GM21381 (cell line): ENCODE data around the gene THSD7A.
"Not testable (repeated sequence)": the region's sequence is repeated elsewhere in the genome, so short reads cannot be mapped to it uniquely, and the experiment has no call there.

Source experiments
- ATAC-seq: cut with Tn5 transposase; IDR thresholded peaks from one replicate; pipeline ENCODE4 v1.9.1; 2021; ENCODE audit warnings: mild to moderate bottlenecking, moderate library complexity; ENCODE audit not compliant: unreplicated experiment

Gene THSD7A

DNA sequence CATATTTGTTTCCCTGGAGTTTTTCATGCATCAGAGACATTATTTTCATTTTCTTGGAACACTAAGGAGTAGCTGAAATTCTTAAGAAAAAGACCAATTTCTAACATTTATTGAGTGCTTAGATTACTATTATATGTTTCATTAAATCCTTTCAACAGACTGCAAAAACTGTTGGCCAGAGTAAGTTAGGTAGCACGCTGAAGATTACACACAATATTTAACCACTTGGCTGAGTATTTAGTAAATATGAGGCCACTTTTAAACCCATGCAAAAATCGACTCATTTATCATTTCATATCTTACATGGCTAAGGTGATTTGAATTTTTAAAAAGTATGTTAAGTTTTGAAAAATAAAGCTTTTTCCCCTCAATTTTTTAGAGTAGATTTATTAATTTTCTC, 358.8 kb downstream of the THSD7A start:
- no peak for ATAC-seq

DNA sequence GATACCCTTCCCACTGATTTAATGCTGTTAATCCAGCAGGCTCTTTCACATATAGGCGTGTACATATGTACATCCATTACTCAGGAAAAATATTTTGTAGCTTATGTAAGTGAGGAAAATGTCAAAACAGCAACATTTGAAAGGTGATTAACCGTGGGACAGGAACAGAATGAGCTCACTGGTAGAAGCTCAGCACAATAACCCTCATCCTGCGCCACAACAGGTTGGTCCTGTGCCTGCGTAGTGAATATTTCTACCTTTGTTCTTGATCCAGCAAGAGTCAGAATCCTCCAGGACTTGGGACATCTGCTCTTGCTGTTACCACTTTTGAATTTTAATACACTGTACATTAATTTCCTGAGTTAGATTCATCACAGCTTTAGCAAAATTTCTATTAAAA, 359.4 kb downstream of the THSD7A start:
- ATAC-seq, result no peak

DNA sequence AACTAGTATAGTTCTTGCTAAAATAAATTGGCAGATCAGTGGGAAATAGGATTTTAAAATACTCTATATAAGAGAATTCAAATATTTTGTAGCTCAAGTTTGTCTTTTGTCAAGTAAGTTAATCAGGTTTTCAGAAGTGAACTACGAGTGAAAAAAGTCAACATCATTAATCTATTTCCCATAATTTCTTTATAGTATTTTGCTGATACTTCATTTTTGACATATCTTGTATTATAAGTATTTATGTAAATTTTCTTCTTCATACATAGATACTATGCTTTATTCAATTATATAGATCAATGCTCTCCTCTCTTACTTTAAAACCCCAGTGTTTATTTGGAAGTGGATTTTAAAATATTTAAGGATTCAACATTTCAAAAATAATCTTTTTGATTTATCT, 360.7 kb downstream of the THSD7A start:
- ATAC-seq, result no peak

DNA sequence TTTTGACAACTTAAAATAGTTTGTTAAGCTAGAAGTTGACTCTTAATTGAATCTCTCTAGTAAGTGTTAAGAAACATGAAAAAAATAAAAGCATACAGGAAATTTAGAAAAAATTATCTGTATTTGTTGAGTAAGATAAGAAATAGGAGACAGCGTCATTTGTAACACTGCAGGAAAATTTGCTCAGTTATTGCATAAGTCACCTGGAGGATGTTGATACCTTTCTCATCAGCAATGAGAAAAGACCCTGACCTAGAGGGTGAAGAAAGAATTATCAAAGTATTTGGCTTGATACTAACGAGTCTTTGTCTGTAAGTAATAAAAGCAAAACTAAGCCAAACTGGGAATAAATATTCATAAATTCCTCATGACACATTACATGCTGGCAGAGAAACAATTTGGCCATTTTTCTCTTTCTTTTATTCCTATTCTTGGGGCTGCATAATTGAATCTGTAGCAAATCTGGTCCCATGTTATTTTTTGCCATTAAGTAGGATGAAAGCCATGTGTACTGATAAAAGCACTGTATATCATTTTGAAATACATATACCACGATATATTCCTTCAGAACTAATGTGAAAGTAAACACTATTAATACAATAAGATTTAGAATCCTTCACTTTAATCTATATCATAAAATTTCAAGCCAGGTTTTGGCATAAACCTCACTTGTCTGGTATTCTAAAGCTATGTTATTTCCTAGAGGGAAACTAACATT, 362.8 kb downstream of the THSD7A start:
- no peak for ATAC-seq

DNA sequence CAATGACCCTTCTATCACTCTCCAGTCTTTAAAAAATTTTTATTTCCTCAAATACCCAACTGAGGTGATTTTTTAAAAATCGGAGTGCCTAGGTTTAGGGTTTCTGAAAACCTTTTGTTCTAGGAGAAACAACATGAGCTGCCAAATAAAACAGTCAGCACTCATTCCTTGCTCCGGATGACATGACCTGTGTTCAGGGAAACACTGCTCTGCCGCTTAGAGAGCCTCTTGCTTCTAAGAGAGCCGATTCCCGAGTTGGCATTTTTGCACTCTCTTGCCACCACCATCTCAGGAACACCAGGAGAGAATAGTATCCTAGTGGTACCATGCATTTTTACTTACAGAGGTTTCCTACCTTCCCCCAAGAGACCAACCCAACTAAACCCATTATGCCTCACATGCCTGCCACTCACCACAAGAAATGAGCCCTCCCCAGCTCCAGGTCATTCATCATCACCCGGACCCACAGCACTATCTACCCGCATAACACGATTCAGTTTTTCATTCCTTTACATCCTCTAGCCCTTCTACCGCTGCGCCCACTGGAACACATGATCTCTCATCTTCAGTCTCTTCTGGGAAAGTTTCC, 365.4 kb downstream of the THSD7A start:
- no peak for ATAC-seq

DNA sequence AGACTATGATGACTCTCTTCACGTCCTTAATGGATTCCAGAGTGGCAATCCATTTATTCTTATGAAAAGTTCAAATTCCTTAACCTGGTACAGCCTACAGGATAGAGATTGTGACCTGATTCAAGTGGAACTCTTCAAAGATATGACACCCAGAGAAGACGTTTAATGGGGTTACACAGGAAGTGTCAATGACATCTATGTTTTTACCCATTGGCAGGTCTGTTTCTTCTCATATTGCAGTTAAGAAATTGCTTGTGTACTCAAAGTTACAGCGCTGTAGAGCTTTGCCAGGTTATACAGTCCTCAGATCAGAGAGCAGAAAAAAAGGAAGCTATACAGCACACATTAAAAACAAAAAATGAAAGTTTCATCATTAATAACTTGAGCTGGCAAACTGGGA, 367.4 kb downstream of the THSD7A start:
- no peak for ATAC-seq

DNA sequence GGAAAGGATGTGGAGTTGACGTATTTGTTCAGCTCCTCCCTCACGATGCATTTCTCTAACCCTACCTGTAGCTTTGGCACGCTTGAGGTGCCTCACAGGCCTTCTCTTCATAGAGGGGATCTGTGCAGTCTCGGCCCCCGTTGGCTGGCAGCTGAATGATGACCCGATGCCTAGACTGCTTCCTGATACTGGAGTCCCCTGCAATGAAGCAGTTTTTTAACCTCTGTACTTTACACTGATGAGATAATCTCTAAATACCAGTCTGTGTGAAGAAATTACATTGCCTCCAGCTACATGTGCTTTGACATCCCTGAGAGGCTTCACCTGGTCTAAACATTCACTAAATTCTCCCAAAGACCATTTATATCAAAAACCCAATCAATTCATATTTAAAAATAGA, 370.1 kb downstream of the THSD7A start:
- ATAC-seq, result no peak

DNA sequence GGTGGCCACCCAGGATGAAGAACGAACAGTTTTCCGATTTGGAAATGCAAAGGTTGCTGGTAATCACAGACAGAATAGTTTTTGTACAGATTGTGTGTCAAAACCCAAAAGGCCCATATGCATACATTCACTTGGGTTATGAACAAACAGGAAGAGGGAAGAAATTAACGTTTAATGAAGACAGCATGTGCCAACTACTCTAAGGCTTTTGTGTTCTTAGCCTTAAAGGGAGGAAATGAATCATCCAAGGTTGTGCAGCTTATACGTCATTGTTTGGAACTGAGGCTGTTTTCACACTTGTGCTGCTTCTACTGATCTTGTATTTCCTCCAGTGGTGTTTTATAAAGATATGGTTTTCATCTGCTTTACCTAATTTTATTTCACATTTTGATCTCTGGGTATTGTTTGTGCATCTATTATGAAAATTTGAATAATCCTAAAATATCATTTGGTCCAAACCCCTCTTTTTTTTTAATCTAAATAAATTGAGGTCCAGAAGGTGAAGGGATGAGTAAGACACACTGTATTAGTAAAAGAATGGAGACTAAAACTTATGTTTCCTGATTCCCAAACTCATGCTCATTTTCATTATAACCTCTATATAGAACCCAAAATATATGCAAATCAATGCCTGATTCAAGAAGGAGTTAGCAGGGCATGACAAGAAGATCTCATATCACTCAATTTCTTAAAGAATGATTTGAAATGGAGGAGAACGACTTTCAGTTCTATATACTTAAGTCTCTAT, 373.1 kb downstream of the THSD7A start:
- ATAC-seq, result no peak

DNA sequence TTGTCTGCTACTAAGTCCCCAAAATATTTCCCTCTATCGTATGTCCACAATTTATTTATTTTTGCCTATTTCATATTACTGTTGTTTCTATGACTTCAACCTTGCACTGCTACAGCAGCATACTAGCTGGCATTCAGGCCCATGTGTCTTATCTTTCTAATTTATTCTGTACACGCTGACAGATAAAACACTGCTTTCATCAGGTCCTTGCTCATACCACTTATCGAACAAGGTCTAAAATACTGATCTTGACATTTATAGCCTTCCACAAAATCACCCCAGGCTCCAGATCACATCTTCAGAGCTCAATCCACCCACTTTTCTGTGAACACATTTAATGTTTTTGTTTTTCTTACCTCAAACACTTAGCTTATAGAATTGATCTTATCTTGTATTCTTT, 374.6 kb downstream of the THSD7A start:
- ATAC-seq, result no peak

DNA sequence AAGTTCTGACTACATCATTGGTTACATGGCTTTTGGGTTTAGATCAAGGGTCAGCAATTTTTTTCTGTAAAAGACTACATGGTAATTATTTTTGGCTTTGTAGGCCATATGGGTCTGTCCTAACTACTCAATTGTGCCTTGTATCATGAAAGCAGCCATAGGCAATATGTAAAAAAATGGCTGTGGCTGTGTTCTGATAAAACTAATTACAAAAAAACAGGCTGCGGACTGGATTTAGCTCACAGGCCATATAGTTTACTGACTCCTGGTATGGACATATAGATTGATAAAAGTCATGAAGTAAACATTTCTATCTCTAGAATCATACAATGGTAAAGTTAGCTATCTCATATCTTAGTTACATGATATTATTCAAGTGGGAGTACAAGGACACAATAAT, 375.4 kb downstream of the THSD7A start:
- ATAC-seq, result no peak

DNA sequence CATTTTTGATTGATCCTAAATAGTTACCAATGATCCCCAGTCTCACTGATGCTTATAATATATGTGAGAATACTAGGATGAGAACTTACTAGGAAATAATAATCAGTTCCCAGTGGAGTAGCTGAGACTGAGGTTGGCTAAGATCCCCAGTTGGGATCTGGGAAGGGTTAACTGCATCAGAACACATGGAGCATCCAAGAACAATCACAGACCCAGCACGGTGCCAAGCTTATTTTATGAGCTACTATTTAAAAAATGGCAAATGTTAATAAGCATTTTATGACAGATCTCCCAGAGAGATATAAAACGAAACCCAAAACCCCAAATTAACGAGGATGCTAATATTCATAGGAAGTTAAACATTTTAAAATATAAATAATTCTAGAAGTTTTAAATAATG, 379.5 kb downstream of the THSD7A start:
- ATAC-seq, result no peak

DNA sequence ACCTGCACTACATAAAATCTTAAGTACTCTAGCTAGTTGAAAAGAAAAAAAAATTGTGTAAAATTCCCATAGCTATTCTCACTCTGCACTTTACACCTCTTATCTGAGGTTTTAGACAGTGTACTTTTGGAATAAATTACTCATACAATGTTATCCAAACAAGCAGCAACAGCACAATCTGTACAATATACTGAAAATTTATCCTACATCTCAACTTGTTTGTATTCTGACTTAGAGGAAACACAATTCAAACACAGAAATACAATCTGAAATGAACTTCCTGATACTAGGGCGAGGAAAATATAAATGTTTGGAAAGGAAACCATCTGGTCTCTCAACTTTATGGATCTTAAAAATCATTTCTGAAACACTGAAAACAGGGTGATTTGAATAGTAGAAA, 381.7 kb downstream of the THSD7A start:
- ATAC-seq, result no peak

DNA sequence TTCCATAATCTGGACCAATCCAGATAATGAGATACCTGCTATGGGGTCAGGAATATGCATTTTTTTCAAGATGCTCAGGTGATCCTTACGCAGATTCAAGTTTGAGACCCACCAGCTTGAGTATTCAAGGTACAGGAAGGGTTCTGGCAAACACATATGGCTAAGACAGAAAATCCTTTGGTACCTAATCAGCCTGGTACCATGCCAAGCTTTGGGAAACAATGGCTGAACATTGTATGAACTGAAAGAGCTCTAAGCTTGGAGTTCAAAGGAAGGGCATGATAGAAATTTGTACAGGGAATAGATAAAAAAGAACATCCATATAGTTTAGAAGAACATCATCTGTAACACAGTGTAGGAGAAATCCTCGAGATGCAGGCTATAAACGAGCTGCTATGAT, 382.7 kb downstream of the THSD7A start:
- no peak for ATAC-seq

DNA sequence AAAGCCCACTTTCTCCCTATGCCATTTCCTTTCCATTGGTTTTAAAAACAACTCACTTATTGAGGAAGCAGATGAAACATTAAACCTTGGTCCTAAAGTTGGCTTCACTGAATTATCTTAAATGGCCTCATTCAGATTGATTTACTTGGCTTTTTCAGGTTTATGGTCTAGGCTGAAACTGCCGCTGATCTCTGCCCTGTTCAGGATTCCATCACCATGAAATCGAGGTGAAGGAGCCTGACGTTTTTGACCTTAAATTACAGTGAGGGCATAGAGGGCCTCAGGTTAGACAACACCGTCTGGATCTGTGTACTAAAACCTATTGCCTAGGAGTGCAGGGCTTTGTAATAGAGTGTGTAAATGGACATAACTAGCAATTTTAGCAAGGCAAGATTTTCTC, 383.7 kb downstream of the THSD7A start:
- no peak for ATAC-seq

DNA sequence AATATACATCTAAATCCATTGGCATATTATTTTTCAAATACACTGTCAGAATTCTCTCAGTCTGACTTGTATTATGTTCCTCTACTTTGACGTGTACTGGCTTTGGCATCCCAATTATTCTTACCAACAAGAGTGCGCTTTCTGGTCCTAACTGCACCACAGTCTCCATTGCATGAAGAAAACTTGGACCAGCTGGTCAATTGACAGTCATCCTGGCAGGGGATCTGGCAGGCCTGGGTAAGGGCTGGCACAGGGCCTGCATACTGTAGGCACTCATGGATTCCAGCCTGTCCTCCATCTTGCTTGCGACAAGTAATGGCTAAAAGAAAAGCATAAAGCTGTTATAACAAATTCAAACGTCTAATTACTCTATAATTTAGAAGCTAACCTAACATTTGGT, 384.9 kb downstream of the THSD7A start:
- no peak for ATAC-seq

DNA sequence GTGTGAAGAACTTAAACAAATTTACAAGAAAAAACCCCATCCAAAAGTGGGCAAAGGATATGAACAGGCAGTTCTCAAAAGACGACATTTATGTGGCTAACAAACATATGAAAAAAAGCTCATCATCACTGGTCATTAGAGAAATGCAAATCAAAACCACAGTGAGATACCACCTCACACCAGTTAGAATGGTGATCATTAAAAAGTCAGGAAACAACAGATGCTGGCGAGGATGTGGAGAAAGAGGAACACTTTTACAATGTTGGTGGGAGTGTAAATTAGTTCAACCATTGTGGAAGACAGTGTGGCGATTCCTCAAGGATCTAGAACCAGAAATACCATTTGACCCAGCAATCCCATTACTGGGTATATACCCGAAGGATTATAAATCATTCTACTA, 388.1 kb downstream of the THSD7A start:
- ATAC-seq, result not testable (repeated sequence)

DNA sequence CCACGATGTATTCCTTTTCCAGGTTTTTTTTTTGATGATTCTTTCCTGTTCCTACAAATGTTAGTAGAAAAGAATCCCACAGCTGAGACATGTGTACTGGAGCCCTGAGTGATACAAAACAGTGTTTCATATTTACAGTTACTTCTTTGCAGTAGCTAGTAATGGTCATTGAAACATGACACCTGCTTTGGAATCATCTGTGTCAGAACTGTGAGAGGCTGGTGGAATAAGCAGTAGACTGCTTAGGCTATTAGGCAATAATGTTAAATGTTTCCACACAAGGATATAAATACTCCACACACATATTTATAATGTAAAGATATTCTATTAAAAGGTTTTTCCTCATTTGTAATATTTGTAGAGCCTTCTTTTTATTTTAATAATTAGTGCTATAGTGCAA, 394.0 kb downstream of the THSD7A start:
- no peak for ATAC-seq

DNA sequence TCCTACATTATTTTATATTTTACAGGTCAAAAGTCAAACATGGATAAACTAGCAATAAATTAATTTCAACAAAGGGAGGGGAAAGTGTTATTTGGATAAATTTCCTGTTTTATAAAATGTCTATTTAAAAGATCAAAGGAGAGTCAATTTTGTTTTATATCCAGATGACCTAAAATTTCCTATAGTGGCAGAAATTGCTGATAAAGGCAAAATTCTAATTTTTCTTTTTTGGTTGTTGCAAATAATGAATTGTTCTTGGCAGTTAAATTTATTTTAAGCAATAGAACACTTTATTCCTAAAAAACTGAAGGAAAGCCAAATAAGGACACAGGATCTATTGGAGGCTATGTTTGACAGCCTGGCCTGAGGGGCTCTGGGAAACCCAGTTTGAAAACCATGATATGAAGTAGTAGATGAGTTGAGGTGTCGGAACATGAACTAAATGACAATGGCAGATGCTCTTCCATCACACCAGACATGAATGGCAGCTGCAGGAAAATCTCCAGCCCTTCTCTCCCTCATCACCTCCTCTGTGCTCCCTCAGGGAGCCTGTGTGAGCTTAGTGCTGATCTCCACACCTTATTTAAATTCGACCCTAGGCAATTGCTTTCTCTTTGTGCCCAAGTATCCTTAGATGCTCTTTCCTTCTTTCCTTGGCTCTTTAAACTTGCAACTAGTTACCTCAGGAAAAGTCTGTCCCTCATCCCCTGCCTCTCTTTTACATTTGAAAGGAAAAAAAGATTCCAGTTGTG, 395.0 kb downstream of the THSD7A start:
- no peak for ATAC-seq

DNA sequence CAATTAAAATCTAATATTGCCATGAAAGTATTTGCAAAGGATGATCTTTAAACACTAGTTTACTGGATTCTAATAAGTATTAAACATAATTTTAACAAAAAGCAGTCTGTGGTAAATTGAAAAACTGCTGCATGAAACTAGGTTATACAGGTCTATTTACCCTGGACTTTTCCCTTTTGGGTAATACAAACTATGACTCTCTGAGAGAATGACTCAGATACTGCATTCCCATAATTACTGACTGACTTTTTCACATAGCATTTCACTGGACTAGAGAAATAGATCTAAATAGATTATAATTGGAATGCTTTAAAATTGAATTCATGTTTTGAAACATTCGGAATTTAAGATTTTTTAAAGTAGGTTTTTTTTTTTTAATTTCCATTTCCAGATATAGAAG, 395.7 kb downstream of the THSD7A start:
- no peak for ATAC-seq

DNA sequence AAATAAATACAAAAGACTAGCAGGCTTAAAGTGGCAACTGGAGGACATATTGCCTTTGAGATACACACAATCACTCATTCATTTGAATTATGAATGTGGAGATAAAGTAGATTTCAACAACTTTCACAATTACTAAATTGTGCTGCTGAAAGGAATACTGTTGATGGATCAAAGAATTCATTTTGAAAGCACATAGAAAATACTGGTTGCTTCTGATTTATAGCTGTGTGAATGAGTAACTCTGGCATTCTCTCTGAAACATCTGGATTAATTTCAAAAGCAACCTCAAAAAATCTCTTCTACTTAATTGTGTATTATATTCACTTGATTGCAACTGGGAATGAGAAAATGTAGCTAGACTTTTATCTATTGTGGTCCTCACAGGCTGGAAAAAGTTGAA, 397.6 kb downstream of the THSD7A start:
- ATAC-seq, result no peak

DNA sequence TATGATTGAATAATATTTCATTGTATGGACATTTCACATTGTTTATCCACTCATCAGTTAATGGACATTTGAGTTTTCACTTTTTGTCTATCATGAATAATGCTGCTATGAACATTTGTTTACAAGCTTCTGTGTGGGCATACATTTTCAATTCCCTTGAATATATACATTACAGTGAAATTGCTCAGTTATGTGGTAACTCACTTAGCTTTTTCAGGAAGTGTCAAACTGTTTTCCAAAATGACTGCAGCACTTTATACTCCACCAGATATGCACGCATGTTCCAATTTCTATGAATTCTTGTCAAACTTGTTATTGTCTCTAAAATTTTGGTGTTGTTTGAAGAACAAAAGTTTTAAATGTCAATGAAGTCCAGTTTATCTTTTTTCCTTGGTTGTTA, 401.2 kb downstream of the THSD7A start:
- ATAC-seq, result no peak

DNA sequence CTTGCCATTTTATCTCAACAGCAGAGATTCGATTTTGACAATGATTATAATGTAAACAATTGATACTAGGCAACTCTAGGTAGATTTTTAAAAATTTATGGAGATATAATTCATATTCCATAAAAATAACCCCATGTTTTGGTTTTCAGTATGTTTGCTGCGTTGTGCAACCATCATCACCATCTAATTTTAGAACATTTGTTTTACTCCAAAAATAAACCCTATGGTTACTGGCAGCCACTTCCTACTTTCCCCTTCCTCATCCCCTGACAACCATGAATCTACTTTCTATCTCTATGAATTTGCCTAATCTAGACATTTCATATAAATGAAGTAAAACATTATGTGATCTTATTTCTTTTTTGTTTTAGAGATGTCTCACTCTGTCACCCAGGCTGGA, 401.9 kb downstream of the THSD7A start:
- ATAC-seq, result no peak
